HepG2 (cell line): Measurements from ENCODE around the gene RELL1. TPM values are rescaled to one million over a fixed set of nuclear protein-coding genes. Genes with fewer than 3 reads are reported as not detected.
A peak's percentile ranks its signal among the peaks of the same experiment; 100 is the strongest.

Experiments used
- AGO1 ChIP-seq: fragments of 200-400 bp; formaldehyde crosslinking; IDR thresholded peaks from 2 replicates; pipeline ENCODE4 v1.6.1; 2017; ENCODE audit warnings: mild to moderate bottlenecking, low read depth, low read length, moderate library complexity; ENCODE audit not compliant: poor library complexity, severe bottlenecking
- ATF2 ChIP-seq: sonication (generic); formaldehyde crosslinking; IDR thresholded peaks from 2 replicates; pipeline ENCODE4 v1.4.0; 2020; ENCODE audit warnings: missing genetic modification reagents
- DR1 ChIP-seq: sonication (generic); formaldehyde crosslinking; IDR thresholded peaks from 2 replicates; pipeline ENCODE4 v1.8.0; 2021; ENCODE audit warnings: mild to moderate bottlenecking, missing genetic modification reagents, inconsistent platforms
- GATAD2A ChIP-seq: IDR thresholded peaks from 2 replicates; pipeline ENCODE4 v1.6.1; 2016
- JARID2 ChIP-seq: sonication (generic); formaldehyde crosslinking; IDR thresholded peaks from 2 replicates; pipeline ENCODE4 v1.8.1; 2023; ENCODE audit warnings: missing genetic modification reagents, inconsistent platforms; ENCODE audit not compliant: insufficient replicate concordance
- KDM4B ChIP-seq: sonication (generic); formaldehyde crosslinking; IDR thresholded peaks from 2 replicates; pipeline ENCODE4 v1.4.0; 2020; ENCODE audit warnings: missing genetic modification reagents
- MIER2 ChIP-seq: IDR thresholded peaks from 2 replicates; pipeline ENCODE4 v1.6.1; 2016; ENCODE audit warnings: missing biosample characterization, missing genetic modification reagents
- NR2F6 ChIP-seq, 2 experiments: IDR thresholded peaks; 2 replicates each; pipeline ENCODE4 v1.6.1; 2016; ENCODE audit warnings: antibody characterized with exemption in 1 of 2, mild to moderate bottlenecking in 1 of 2
- THRA ChIP-seq: sonication (generic); formaldehyde crosslinking; IDR thresholded peaks from 2 replicates; pipeline ENCODE4 v1.4.0; 2020; ENCODE audit warnings: missing genetic modification reagents, borderline replicate concordance
- ZNF276 ChIP-seq: sonication (generic); formaldehyde crosslinking; IDR thresholded peaks from 2 replicates; pipeline ENCODE4 v1.4.0; 2020; ENCODE audit warnings: mild to moderate bottlenecking, low read depth, missing genetic modification reagents
- ZNF580 ChIP-seq: IDR thresholded peaks from 2 replicates; pipeline ENCODE4 v1.6.1; 2016; ENCODE audit warnings: low read depth, borderline replicate concordance
- polyA plus RNA-seq, 8 experiments: library from polyadenylated mRNA; depleted of rRNA in 3 of 8; stranded (reverse) in 7 of 8; unstranded in 1 of 8; fragments of >200 nt; fragmentation: Illumina TruSeq in 4 of 8; extraction: Trizol in 4 of 8; gene quantifications; 2 replicates each; pipeline versions ENCODE4 v1.2.1 to v1.2.3, GENCODE V29; 2011 to 2016; ENCODE audit warnings: low read depth in 4 of 8, missing spikeins in 1 of 8, mixed read lengths in 1 of 8; ENCODE audit not compliant: insufficient read depth in 1 of 8
- total RNA-seq, 5 experiments: library from RNA; depleted of rRNA; stranded (reverse); fragments of >200 nt; fragmentation: Illumina TruSeq; extraction: Trizol; gene quantifications; 2 replicates each; pipeline ENCODE4 v1.2.3, GENCODE V29; 2016; ENCODE audit warnings: low read depth in 1 of 5
- TF ChIP-seq, protein P1 (sequence below): sonication (generic); formaldehyde crosslinking; IDR thresholded peaks from 2 replicates; pipeline ENCODE4 v1.5.1; 2020; ENCODE audit warnings: mild to moderate bottlenecking, missing genetic modification reagents, moderate library complexity

RELL1 gene
- total and polyA plus RNA-seq, 2 of the 13 experiments (the other 11 are each of a cell fraction or from before 2014, with no cell fraction given): 8.4 to 58.4 TPM

GRCh38 chr4:37603070-37603468, 83.1 kb downstream of the RELL1 start (continued):
- TF ChIP-seq, protein P1, sequence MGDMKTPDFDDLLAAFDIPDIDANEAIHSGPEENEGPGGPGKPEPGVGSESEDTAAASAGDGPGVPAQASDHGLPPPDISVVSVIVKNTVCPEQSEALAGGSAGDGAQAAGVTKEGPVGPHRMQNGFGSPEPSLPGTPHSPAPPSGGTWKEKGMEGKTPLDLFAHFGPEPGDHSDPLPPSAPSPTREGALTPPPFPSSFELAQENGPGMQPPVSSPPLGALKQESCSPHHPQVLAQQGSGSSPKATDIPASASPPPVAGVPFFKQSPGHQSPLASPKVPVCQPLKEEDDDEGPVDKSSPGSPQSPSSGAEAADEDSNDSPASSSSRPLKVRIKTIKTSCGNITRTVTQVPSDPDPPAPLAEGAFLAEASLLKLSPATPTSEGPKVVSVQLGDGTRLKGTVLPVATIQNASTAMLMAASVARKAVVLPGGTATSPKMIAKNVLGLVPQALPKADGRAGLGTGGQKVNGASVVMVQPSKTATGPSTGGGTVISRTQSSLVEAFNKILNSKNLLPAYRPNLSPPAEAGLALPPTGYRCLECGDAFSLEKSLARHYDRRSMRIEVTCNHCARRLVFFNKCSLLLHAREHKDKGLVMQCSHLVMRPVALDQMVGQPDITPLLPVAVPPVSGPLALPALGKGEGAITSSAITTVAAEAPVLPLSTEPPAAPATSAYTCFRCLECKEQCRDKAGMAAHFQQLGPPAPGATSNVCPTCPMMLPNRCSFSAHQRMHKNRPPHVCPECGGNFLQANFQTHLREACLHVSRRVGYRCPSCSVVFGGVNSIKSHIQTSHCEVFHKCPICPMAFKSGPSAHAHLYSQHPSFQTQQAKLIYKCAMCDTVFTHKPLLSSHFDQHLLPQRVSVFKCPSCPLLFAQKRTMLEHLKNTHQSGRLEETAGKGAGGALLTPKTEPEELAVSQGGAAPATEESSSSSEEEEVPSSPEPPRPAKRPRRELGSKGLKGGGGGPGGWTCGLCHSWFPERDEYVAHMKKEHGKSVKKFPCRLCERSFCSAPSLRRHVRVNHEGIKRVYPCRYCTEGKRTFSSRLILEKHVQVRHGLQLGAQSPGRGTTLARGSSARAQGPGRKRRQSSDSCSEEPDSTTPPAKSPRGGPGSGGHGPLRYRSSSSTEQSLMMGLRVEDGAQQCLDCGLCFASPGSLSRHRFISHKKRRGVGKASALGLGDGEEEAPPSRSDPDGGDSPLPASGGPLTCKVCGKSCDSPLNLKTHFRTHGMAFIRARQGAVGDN (CRISPR knock-in tag): peak; percentile 61
- no peak for TF ChIP-seq DR1
- no peak for TF ChIP-seq KDM4B
- no peak for TF ChIP-seq NR2F6 (IDR thresholded peaks at IDR 0.05)
- TF ChIP-seq NR2F6 (CRISPR knock-in tag; IDR thresholded peaks at IDR 0.05): peak; percentile 18; the same call in 1 of the 2 replicates
- no peak for TF ChIP-seq ZNF580 (CRISPR knock-in tag)
- 0 out of 2 replicates have a peak, but pooled peaks have one; percentile 30 for TF ChIP-seq ZNF276 (CRISPR knock-in tag)
- TF ChIP-seq ATF2 (CRISPR knock-in tag): 0 out of 2 replicates have a peak, but pooled peaks have one; percentile 22
- TF ChIP-seq AGO1: no peak
- TF ChIP-seq GATAD2A (CRISPR knock-in tag): 0 out of 2 replicates have a peak, but pooled peaks have one; percentile 36
- TF ChIP-seq MIER2 (CRISPR knock-in tag): no peak
- TF ChIP-seq JARID2: no peak
- TF ChIP-seq THRA (CRISPR knock-in tag): 0 out of 2 replicates have a peak, but pooled peaks have one; percentile 33
